ENCODE data around the gene RPL37A. TPM values are rescaled to one million over a fixed set of nuclear protein-coding genes. Genes with fewer than 3 reads are reported as not detected.
A peak's percentile ranks its signal among the peaks of the same experiment; 100 is the strongest.

Gene RPL37A
- total and polyA plus RNA-seq, 3 donors from 2014 or later: 806 to 2,664 (median 1,188) TPM

GRCh38 chr2:216527600-216527999, 29.0 kb downstream of the RPL37A start:
- no peak for DNase-seq
- H3K4me1 ChIP-seq: no peaks in the 10 kb centered on the region
- intact Hi-C loops (cut with DNase I; ENCODE audit: low total_unique reads): no loop called here
- H3K27ac ChIP-seq: no peak overlapping the region
- WGBS, 2 donors: 91 to 94% methylated on average over 1 of the region's 1 CpG
- H3K4me3 ChIP-seq: no peak overlapping the region
- TF ChIP-seq POLR2A (IDR thresholded peaks at IDR 0.05): no peak
- TF ChIP-seq CTCF (IDR thresholded peaks at IDR 0.05): no peak
- no peaks in the 10 kb centered on the region for H3K36me3 ChIP-seq (ENCODE audit: low read depth, missing control alignments)
- H3K9me3 ChIP-seq: no peaks in the 10 kb centered on the region
- H3K27me3 ChIP-seq: no peaks in the 10 kb centered on the region

GRCh38 chr2:216532562-216532961, 33.9 kb downstream of the RPL37A start:
- intact Hi-C loops (cut with DNase I; ENCODE audit: low total_unique reads): no loop called here
- H3K36me3 ChIP-seq (ENCODE audit: low read depth, missing control alignments): no peaks in the 10 kb centered on the region
- no peaks in the 10 kb centered on the region for H3K9me3 ChIP-seq
- H3K27ac ChIP-seq: no peak overlapping the region
- no peaks in the 10 kb centered on the region for H3K27me3 ChIP-seq
- H3K4me1 ChIP-seq: peaks cover 24% of the 10 kb centered on the region
- WGBS, 2 donors: 74 to 80% methylated on average over 2 of the region's 2 CpGs
- DNase-seq: no peak
- H3K4me3 ChIP-seq: no peak overlapping the region
- no peak for TF ChIP-seq CTCF (IDR thresholded peaks at IDR 0.05)
- TF ChIP-seq POLR2A (IDR thresholded peaks at IDR 0.05): no peak

- Histone ChIP-seq H3K9me3 (no peaks in the 10 kb centered on the region), H3K27ac (no peak overlapping the region), H3K36me3 (ENCODE audit: low read depth, missing control alignments) (no peaks in the 10 kb centered on the region), H3K4me3 (no peak overlapping the region), H3K4me1 (peaks cover 24% of the 10 kb centered on the region), H3K27me3 (no peaks in the 10 kb centered on the region)
- TF ChIP-seq POLR2A (IDR thresholded peaks at IDR 0.05) (no peak), CTCF (IDR thresholded peaks at IDR 0.05) (no peak)
- 73 to 86% methylated on average over 5 of the region's 5 CpGs for WGBS, 2 donors
- intact Hi-C loops (cut with DNase I; ENCODE audit: low total_unique reads): no loop called here
- DNase-seq: no peak
Observed at GRCh38 chr2:216533609-216534008, 35.0 kb downstream of the RPL37A start.

- Histone ChIP-seq H3K9me3 (no peaks in the 10 kb centered on the region), H3K27me3 (no peaks in the 10 kb centered on the region), H3K36me3 (ENCODE audit: low read depth, missing control alignments) (no peaks in the 10 kb centered on the region), H3K4me1 (peaks cover 24% of the 10 kb centered on the region), H3K27ac (peak overlapping the region; percentile 66 to 85), H3K4me3 (no peak overlapping the region)
- TF ChIP-seq CTCF (IDR thresholded peaks at IDR 0.05) (no peak), POLR2A (IDR thresholded peaks at IDR 0.05) (no peak)
- intact Hi-C loops (cut with DNase I; ENCODE audit: low total_unique reads): no loop called here
- DNase-seq: no peak
- WGBS, 2 donors: 38 to 47% methylated on average over 1 of the region's 1 CpG
Observed at GRCh38 chr2:216534809-216535208, 36.2 kb downstream of the RPL37A start.

- intact Hi-C loops (cut with DNase I; ENCODE audit: low total_unique reads): no loop called here
Observed at GRCh38 chr2:216535454-216535995, 36.9 kb downstream of the RPL37A start.

More at GRCh38 chr2:216535454-216535995, 36.9 kb downstream of the RPL37A start:
- WGBS, 2 donors: 20 to 25% methylated on average over 10 of the region's 10 CpGs
- peak; percentile 88 for DNase-seq
- Histone ChIP-seq H3K27me3 (no peaks in the 10 kb centered on the region), H3K4me3 (no peak overlapping the region), H3K27ac (peak overlapping the region; percentile 66 to 85), H3K36me3 (ENCODE audit: low read depth, missing control alignments) (no peaks in the 10 kb centered on the region), H3K9me3 (no peaks in the 10 kb centered on the region), H3K4me1 (peaks cover 24% of the 10 kb centered on the region)
- no peak for TF ChIP-seq CTCF (IDR thresholded peaks at IDR 0.05)
- no peak for TF ChIP-seq POLR2A (IDR thresholded peaks at IDR 0.05)
